D721Med (cell line): ENCODE results near the gene MAML1.

Experiments used
- DNase-seq: peaks from one replicate; pipeline ENCODE4 v3.0.0; 2011; ENCODE audit warnings: low spot score; ENCODE audit not compliant: insufficient read length
- FAIRE-seq: peaks from 2 replicates; lab custom pipeline; 2011; peaks lifted over from hg19 to GRCh38; lab: Jason Lieb, UNC
- CTCF ChIP-seq: IDR thresholded peaks from 2 replicates; pipeline ENCODE4 v1.5.1; 2012; ENCODE audit warnings: mild to moderate bottlenecking, control low read depth; ENCODE audit not compliant: insufficient read depth; ENCODE audit errors: missing control alignments

The MAML1 gene

GRCh38 chr5:179698935-179699615, 33.5 kb upstream of the MAML1 start, which contains the start of gene CANX:
Gene CANX (plus strand): TSS chr5:179698967. CDS start chr5:179705682, 6,715 bp downstream.
- FAIRE-seq (no peak), DNase-seq (no peak)
- no peak for TF ChIP-seq CTCF

GRCh38 chr5:179699616-179700237, 32.9 kb upstream of the MAML1 start:
- no peak for DNase-seq
- FAIRE-seq, result no peak

GRCh38 chr5:179700401-179700918, 32.2 kb upstream of the MAML1 start:
- no peak for TF ChIP-seq CTCF
- no peak for DNase-seq
- FAIRE-seq, result no peak

More at GRCh38 chr5:179699616-179700237, 32.9 kb upstream of the MAML1 start:
- no peak for TF ChIP-seq CTCF

- FAIRE-seq (no peak), DNase-seq (no peak)
- no peak for TF ChIP-seq CTCF
Measured at GRCh38 chr5:179716286-179716685, 16.3 kb upstream of the MAML1 start.

- DNase-seq (no peak), FAIRE-seq (no peak)
- no peak for TF ChIP-seq CTCF
Measured at GRCh38 chr5:179720222-179720621, 12.4 kb upstream of the MAML1 start.

- no peak for FAIRE-seq
- no peak for DNase-seq
- no peak for TF ChIP-seq CTCF
Measured at GRCh38 chr5:179724163-179724562, 8.5 kb upstream of the MAML1 start.

- FAIRE-seq, result no peak
- DNase-seq, result no peak
- no peak for TF ChIP-seq CTCF
Measured at GRCh38 chr5:179727106-179727505, 5.5 kb upstream of the MAML1 start.
